ENCODE measurements around the gene STX4.

STX4 gene

GRCh38 chr16:31063495-31063842, 30.1 kb downstream of the STX4 start:
- H3K4me3 Mint-ChIP-seq: peak overlapping the region in 2 of 3 experiments; percentile 17 to 63
- no peaks in the 10 kb centered on the region for H3K27me3 Mint-ChIP-seq (ENCODE audit: low read depth)
- H3K36me3 Mint-ChIP-seq (ENCODE audit: low read depth): peaks cover 29% of the 10 kb centered on the region
- no peak for TF ChIP-seq CTCF (IDR thresholded peaks at IDR 0.05; ENCODE audit: unreplicated experiment in 3 of 3)
- peak overlapping the region in 1 of 3 experiments; percentile 43 for H3K27ac Mint-ChIP-seq
- peaks cover 20% of the 10 kb centered on the region for H3K4me1 Mint-ChIP-seq
- H3K9me3 Mint-ChIP-seq: no peaks in the 10 kb centered on the region

DNA sequence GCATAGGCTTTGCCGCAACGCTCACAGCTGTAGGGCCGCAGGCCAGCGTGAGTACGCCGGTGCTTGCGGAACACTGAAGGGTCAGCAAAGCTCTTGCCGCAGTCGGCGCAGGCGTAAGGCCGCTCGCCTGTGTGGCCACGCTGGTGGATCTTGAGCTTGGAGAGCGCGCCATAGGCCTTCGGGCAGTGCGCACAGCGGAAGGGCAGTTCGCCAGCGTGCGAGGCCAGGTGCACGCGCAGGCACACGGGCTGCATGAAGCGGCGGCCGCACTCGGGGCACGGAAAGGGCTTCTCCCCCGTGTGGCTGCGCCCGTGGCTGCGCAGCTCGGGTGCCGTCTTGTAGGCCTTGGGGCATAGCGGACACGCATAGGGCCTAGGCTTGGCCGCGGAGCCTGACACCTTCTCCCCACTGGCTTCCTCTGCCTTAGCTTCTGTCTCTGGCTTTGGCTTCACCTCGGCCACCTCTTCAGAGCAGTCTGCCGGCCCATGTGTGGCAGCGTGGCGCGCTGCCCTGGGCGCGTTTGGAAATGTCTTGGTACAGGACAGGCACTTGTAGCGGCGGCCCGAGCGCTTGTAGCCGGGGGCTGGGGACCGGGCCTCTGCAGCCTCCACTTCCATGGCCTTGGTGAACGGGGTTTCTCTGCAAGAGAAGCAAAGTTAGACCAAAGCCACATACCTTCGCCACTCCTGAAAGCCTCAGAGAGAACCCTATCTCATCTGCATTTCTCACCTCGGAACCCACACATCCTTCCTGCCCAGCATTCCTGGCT, 30.7 kb downstream of the STX4 start:
- no peaks in the 10 kb centered on the region for H3K27me3 Mint-ChIP-seq (ENCODE audit: low read depth)
- H3K4me3 Mint-ChIP-seq: peak overlapping the region in 1 of 3 experiments; percentile 71
- TF ChIP-seq CTCF (IDR thresholded peaks at IDR 0.05; ENCODE audit: unreplicated experiment in 3 of 3): no peak
- H3K36me3 Mint-ChIP-seq (ENCODE audit: low read depth): peaks cover 29% of the 10 kb centered on the region
- H3K4me1 Mint-ChIP-seq: peaks cover 21% of the 10 kb centered on the region
- peak overlapping the region; percentile 87 to 97 (median 95) for H3K27ac Mint-ChIP-seq
- no peaks in the 10 kb centered on the region for H3K9me3 Mint-ChIP-seq

GRCh38 chr16:31064882-31065461, 31.6 kb downstream of the STX4 start:
- Mint-ChIP-seq H3K9me3 (no peaks in the 10 kb centered on the region), H3K4me3 (peak overlapping the region in 1 of 3 experiments; percentile 71)

GRCh38 chr16:31067342-31067741, 34.0 kb downstream of the STX4 start:
- no peak for TF ChIP-seq CTCF (IDR thresholded peaks at IDR 0.05; ENCODE audit: unreplicated experiment in 3 of 3)
- Mint-ChIP-seq H3K36me3 (ENCODE audit: low read depth) (peaks cover 16% of the 10 kb centered on the region), H3K4me1 (peaks cover 36% of the 10 kb centered on the region), H3K27me3 (ENCODE audit: low read depth) (no peaks in the 10 kb centered on the region), H3K4me3 (no peak overlapping the region), H3K9me3 (no peaks in the 10 kb centered on the region), H3K27ac (no peak overlapping the region)

More at GRCh38 chr16:31064882-31065461, 31.6 kb downstream of the STX4 start:
- no peak for TF ChIP-seq CTCF (IDR thresholded peaks at IDR 0.05; ENCODE audit: unreplicated experiment in 3 of 3)
- Mint-ChIP-seq H3K36me3 (ENCODE audit: low read depth) (peaks cover 26% of the 10 kb centered on the region), H3K27me3 (ENCODE audit: low read depth) (no peaks in the 10 kb centered on the region), H3K27ac (peak overlapping the region; percentile 87 to 97 (median 95)), H3K4me1 (peaks cover 26% of the 10 kb centered on the region)

GRCh38 chr16:31071861-31072260, 38.5 kb downstream of the STX4 start:
- Mint-ChIP-seq H3K27me3 (ENCODE audit: low read depth) (no peaks in the 10 kb centered on the region), H3K4me3 (peak overlapping the region; percentile 98 to 100 (median 99)), H3K27ac (peak overlapping the region; percentile 81 to 97 (median 92)), H3K36me3 (ENCODE audit: low read depth) (peaks cover 7% of the 10 kb centered on the region), H3K4me1 (peaks cover 30% of the 10 kb centered on the region), H3K9me3 (no peaks in the 10 kb centered on the region)
- TF ChIP-seq CTCF (IDR thresholded peaks at IDR 0.05; ENCODE audit: unreplicated experiment in 3 of 3): no peak
